Medulla oblongata (tissue), 1 donor: ENCODE results near the gene FRMD1.

ENCODE experiments used
- DNase-seq: peaks from one replicate; pipeline ENCODE4 v3.0.0-alpha.2; 2015; ENCODE audit errors: extremely low spot score

Gene FRMD1

DNA sequence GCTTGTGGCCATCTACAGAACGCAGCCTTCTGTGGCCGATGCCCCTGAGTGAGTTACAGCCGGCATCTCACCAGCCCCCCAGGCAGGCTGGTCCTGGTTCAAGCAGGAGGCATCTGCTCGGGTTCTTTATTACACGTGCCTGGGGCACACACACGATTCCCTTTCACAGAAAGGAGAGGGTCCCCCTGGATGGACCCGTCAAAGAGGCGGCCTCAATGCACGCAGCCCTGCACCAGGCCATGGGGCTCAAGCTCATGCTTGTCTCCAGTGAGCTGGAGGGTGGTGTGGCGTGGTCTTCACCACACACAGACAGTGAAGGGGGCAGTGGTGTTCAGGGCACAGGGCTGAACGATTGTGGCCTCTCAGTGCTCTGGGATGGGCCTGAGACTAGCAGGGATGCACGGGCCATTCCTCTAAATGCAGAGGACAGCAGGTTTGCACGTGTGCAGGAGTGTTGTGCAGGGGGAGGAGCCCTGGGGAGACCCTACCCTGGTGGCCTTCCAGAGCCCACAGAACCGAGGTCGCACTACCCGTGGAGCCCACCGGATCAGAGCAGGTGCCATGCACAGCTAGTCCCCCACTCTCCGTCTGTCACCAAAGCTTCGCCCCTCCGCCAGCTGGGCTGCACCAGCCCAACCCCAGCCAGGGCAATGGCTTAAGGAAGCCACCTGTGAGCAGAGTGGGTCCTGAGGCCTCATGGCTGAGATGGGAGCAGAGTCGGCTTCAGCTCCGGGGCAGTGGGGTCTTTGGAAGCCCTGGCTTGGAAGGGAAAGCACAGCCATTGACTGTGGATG is 23.1 kb downstream of the FRMD1 start:
- DNase-seq, result no peak

DNA sequence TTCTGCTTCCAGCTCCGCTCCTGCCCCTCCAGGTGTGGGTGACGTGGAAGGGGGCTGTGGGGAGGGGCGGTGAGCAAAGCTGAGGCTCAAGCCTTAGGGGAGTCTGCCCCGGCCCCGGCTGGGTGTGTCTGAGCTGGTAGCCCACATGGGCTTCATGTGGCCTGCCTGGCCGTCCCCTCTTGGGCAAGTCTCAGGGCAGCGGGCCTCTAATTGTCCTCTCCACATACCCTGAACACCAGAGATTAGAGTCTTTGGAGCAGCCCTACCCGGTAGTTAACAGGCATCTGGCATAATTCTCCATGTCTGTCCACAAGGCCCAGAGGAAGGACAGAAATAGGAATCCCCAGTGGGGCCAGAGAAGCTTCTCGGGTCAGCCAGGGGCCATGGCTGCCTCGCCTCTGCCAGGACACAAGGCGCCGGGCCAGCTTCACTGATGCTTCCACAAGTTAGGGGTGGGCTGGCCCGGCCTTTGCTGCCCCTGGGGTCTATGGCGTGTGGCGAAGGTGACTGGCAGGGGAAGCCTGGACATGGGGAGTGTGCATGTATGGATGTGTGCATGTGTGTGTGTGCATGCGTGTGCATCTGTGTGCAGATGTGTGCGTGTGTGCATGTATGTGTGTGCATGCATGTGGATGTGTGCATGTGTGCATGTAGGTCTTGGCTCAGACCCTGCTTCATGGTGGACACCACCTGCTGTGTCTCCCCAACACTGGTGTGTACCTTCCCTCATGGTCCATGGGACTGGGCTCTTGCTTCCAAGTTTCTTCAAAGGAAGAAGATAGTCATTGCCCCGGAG is 24.0 kb downstream of the FRMD1 start:
- no peak for DNase-seq

DNA sequence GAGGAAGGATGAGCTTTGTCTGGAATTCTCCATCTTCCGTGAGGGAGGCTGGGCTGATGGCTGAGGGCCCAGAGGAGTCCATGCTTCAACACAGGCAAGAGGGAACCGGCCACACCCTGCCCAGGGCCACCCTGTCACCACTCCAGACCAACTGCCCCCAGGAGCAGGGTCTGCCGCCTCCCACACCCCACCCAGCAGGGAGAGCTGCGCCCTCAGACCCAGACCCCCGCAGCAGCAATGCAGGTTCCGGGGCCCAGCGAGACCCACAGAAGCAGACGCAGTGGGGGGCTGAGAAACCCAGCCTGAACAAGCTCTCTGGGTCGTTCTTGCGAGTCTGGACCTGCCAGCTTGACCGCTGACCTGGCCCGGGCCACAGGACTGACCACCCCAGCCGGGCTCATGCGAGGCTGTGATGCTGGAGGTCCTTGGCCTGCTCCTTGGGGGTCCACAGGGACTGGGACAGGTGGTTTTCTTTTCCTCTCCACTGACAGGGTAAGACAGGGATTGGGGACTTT is 25.0 kb downstream of the FRMD1 start:
- DNase-seq, result no peak

DNA sequence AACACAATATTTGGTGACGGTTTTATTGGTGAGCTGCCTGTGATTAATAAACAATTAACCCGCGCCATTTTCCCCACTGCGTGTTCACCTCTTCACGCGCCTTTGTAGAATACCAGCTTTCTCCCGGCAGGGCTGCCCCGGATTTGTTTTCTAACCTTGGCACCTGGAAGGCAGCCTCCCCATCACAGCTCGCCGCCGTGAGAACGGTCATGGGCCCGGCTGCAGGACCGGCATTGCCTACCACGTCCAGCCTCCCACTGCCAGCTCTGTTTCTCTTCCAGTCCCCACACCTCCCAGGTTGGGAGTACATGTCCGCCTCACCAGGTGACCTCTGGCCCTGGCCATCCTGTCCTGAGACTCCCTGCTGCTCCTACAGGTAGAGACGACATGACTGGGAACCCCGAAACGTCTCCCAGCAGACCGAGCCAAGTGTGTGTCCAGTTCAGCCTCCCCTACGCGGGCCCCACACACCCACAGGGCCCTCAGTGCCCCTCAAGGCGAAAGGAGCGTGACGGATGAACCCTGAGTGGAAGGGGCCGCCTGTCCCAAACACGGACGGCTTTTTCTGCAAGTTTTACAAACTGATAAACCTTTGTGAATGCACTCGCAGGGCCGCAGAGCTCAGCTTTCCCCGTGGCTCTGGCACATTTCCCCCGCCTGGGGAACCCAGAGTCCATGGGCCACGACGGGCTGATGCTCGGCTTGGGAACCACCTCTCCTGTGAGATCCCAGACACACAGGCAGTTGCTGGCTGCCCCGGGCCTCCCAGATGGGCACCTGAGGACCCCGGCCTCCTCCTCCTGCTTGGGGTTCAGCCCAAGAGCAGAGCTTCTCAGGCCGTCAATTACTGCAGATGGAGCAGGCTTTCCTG is 25.7 kb downstream of the FRMD1 start:
- no peak for DNase-seq

DNA sequence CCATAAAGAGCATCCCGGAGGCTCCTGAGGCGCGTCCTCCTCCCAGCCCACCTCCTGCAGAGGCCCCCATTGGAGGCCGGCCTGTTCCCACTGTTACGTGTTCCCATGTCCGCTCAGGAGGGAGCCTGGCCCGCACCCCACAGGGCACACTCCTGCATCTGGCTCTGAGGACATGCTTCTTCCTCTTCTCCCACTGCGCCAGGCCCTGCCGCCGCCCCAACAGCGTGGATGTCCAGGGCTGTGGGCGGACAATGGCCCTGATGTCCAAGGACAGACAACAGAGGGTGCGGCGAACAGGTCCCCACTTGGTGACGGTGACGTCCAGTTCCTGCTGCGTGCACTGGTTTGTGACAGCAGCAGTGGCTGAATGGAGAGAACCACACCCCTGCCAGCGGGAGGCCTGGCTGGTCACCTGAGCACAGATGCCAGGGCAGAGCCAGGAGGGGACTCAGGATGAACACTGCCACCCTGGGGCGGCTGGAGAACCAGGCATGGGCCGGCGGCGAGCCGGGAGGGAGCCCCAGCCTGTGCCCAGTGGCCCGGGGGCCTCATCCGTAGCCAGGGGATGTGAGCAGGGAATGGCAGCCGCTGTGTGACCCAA is 26.6 kb downstream of the FRMD1 start:
- DNase-seq, result no peak

DNA sequence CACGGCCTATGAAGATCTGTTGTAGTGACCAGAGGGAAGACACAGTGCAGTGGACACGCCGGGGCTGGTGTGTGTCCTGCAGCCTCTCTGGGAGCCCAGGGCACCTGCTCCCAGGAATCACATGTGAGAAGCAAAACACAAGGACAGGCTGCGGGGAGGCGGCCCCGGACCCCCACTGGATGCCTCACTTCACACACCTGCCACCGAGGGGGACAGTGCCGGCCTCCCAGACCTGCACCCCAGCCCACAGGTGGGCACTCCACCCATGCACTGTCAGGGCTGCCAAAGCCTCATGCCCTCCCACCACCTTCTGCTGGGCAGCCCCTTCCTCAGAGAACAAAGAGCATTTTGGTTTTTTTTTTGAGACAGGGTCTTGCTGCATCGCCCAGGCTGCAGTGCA is 27.4 kb downstream of the FRMD1 start:
- DNase-seq, result no peak

DNA sequence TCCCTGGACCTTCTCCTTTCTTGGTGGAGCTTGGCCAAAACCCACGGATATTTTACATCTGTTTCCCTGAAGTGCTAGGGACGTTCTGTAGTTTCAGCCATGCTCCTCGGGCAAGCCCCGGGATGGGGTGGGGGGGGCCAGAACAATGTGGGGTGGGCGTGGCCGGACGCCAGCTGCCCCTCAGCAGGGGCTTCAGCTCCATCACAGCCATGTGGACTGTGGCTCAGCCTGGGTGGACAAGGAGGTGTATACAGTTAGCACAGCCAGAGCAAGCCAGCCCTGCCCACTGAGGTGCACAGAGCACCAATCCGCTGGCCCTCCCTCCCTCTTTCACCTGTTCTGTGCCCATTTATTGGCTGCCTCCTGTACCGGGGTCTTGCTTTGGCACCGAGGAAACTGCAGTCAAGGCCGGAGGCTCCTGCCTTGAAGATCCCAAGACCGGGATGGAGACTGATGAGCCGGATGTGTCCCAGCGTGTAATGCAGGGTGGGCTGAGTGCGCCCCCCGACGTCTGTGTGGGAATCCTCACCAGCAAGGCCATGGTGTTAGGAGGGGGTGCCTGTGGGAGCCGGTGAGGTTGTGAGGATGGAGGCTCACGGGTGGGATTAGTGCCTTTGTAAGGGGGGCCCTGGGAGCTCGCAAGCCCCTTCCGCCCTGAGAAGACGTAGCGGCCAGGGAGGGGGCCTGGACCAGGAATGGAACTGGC is 28.0 kb downstream of the FRMD1 start:
- peak; percentile 27 for DNase-seq

DNA sequence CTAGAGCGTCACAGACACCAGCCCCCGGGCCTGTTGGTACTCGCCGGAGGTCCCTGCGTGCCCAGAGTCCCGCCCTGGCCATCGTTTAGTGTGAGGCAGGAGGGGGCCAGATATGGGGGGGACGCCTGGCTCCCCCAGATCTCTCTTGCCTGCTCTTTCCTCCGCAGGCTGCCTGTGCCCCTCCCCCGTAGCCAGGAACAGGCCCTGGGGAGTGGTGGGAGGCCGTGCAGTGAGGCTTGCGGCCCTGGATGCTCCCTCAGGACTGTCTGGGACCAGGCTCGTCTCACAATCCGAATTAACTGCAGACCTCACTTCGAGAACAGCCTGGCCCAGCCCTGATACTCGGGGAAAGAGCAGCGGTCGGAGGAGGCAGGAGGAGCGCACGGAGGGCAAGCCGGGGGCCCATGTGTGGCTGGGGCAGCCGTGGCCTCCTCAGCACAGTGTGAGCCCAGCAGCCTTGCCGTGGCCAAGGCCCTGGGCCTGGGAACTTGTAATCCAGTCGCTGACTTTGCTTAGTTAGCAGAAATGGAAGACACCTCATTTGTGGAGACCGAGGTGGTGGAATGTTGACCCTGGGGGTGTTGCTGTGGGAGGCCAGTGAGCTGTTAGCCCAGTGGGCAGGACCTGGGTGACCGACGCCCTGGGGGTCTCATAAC is 28.7 kb downstream of the FRMD1 start:
- DNase-seq, result no peak

DNA sequence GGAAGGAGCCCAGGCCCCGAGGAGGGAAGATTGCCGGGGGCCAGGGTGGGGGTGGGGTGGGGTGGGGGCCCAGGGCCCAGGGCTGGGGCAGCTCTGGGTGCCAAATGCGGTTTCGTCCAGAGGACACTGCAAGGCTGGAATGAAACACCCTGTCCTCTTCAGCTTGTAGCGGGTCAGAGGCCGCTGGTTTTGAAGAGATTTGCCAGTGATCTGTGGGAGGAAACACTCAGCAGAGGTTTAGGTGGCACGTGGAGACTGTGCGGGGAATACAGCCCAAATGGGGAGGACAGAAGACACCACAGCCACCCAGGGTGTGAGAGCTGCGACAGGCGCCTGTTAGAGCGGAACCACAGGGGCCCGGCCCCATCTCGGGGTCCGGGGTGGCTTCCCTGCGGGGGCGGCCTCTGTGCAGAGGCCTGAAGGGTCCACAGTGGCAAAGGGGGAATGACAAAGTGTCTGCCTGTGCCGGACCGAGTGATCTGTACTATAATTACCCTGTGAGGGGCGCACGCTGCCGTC is 29.2 kb downstream of the FRMD1 start:
- no peak for DNase-seq

DNA sequence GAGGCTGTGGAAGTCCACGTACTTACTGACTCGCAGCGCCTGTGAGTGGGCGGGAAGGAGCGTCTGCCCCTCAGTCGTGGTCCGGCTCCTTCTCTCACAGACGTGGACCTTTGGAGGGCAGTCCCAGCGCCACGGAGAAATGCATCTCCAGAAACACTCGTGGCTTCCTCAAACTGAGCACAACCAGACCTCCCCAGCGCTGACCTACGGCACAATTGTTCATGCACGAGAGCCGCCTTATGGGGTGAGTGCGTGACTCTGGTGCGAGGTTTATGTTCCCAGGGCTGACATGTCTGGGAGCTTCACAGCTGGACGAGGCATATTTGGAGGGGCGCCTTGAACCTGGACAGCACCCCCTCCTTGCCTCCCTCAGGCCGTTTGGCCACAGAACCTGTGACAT is 29.7 kb downstream of the FRMD1 start:
- no peak for DNase-seq

DNA sequence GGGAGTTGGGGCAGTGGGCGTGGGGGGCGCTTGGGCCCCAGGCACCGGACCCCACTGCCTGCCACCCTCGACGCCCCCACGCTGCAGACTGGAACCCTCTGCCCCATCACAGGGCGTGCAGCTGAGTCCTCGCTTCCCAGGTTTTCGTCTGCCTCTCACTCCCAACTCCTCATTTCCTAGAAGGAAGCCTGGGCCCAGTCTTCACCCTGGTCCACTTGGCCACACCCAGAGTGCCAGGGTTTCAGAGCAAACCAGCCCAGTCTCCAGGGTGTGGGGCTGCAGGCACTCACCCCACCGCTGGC is 30.3 kb downstream of the FRMD1 start:
- DNase-seq, result no peak

DNA sequence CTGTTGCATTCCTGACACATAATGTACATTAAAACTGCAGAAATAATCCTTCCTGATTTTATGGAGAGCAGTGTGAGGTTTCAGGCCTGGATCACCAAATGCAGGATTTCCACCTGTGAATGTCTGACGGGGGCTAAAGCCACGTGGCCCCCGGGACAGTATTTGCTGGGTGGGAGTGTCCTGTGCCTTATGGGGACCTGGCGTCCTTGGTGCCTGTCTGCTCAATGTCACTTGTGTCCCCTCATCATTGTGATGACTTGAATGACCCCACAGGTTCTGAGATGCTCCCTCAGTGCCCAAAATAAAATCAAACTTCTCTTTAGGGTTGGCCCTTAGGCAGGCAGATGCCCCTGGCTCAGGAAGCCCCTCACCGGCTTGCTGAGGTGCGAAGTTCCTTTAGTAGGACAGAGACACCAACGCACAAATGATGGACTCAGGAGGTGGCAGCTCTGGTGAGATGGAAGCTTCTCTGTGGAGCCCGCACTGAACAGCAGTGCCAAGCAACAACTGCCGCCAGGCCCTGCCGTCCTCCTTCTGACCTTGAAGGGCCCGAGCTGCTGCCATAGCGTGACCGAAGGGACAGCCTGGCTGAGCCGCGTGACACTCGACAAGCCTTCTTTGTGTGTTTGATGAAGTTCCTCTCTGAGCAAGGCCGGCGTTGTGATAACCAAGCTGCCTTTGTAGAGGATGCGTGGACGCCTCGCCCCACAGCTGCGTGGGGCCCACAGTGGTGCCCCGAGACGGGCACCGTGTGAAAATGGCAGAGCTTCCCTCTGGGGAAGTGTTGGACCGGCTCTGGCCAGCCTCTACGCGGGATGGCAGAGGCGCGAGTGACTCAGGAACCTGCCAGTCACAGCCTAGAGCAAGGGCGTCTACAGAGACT is 30.9 kb downstream of the FRMD1 start:
- DNase-seq, result peak; percentile 89

DNA sequence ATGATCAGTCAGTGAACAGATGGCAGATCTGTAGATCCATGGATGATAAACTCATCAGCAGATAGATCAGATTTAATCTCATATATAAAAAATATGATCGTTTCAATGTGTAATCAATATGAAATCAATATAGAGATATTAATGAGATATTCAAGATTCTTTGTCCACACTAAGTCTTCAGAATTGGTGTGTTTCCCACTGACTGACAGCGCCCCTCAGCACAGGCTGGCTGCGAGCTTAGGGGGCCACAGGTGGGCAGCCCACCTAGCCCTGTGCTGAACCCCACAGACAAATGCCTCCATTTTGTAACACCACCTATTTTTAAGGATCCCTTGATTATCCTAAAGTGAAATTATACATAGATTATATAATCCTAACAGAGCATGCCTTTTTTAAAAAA is 32.3 kb downstream of the FRMD1 start:
- DNase-seq, result no peak

DNA sequence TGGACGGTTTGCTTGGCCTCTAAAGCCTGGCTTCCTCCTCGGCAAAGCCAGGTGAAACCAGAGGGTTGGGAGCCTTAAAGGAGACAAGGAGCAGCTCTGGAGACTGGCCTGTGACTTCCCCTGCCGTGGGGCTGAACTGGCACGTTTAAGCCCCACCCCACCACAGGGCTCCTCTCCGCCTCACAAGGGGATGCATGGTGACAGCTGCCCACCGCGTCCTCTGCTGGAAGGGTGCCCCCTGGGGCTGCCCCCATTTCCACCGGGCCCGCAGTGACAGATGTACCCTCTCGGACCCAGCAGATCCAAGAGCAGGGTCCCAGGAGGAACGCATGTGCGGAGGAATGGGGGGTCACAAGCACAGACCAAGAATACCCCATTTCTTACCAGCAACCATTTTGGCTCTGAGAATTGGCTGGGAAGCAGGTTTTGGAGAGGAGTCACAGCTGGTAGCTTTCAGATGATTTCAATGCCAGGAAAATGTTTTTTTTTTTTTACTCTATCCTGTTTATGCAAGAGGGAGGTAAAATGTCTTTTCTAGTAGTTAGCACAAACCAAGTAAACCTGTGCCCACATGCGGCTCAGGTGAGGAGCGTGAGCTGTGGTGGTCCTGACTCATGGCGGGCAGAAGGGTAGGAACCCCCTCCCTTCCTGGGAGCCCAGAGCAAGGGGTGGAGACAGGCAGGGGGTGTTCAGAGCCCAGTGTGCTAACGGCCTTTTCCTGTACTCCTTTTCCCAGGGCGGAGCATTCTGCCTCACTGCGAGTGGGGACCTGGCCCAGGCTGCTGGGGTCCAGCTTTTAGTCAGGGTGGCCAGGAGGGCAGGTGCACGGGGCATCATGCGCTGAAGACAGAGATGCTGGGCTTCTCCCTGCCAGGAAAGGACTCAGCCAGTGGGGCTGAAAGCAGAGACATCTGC is 33.0 kb downstream of the FRMD1 start:
- DNase-seq, result no peak

DNA sequence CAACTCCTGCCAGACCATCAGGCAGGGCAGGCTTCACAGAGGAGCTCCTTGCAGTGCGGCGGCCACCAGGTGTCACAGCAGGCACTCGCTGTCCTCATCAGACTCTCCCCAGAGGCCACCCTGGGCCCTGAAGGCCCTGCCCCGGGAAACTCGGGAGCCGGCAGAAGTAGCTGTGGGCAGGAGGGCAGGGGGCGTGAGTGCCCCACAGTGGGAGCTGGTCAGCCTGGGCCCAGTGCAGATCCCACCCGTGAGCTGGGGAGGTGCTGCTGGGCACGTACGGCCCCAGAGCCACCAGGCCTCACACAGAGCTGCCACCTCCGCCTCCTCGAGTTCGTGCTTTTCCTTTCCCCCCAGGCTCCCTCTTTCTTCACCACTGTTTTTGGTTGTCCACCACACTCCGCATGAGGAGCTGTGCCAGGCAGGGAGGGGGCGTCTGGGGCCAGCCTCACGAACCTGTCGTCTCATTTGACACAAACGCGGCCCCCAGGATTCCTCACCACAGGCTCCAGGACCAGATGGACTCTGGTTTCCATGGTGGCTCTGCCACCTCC is 33.8 kb downstream of the FRMD1 start:
- no peak for DNase-seq

DNA sequence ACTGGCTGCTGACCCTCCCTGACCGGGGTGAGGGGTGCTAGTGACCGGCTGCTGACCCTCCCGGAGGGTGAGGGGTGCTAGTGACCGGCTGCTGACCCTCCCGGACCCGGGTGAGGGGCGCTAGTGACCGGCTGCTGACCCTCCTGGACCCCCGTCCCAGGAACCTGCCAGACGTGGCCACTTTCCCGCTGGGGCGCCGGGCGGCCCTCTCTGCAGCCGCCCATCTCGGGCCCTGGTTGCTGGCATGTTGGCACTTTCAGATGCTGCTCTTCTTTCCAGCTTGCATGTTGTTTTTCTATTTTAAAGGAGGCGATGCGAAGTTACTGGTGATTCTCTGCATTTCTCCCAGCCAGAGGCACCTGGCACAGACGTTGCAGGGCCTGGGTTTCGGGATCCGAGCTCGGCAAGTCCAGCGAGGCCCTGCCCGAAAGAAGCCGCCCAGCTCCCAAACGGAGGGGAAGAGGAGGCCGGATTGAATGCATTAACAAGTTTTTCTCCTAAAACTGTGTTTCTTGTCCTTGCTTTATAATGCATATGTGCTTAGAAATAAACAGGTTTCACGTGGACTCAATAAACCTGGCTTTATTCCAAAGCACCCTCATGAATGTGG is 34.4 kb downstream of the FRMD1 start:
- no peak for DNase-seq

DNA sequence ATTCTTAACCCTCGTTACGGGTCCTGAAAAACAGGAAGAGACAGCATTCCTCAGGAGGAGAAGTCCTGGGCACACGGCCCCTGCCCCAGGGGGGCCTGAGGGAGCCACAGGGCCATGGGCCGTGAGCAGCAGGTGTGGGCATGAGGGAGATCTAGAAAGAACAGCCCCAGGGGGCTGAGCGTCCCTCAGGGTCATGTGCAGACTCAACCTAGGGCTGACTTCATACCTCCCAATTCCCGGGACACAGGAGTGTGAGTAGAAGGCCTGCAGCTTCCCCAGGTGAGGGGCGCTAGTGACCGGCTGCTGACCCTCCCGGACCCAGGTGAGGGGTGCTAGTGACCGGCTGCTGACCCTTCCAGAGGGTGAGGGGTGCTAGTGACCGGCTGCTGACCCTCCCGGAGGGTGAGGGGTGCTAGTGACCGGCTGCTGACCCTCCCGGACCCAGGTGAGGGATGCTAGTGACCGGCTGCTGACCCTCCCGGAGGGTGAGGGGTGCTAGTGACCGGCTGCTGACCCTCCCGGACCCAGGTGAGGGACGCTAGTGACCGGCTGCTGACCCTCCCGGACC is 35.1 kb downstream of the FRMD1 start:
- DNase-seq, result no peak
